22Rv1 (cell line): ENCODE measurements around the gene SPHKAP.
"Not testable (repeated sequence)": the region's sequence is repeated elsewhere in the genome, so short reads cannot be mapped to it uniquely, and the experiment has no call there.

Source experiments
- H3K27ac ChIP-seq: fragments of 450-650 bp; 2 replicates; pipeline ENCODE4 v1.5.1; 2017
- ZFX ChIP-seq: fragments of 450-650 bp; IDR thresholded peaks from 2 replicates; pipeline ENCODE4 v1.6.1; 2017; ENCODE audit warnings: antibody characterized with exemption, borderline replicate concordance
- TF ChIP-seq, protein P1 (sequence below): fragments of 450-650 bp; IDR thresholded peaks from 2 replicates; pipeline ENCODE4 v1.5.1; 2017; ENCODE audit warnings: mild to moderate bottlenecking

SPHKAP gene

GRCh38 chr2:228181098-228182019 lies at the start of gene SPHKAP:
TSS of gene SPHKAP (minus strand) at chr2:228181687. CDS start at chr2:228181598, 89 bp downstream.
- TF ChIP-seq, protein P1, sequence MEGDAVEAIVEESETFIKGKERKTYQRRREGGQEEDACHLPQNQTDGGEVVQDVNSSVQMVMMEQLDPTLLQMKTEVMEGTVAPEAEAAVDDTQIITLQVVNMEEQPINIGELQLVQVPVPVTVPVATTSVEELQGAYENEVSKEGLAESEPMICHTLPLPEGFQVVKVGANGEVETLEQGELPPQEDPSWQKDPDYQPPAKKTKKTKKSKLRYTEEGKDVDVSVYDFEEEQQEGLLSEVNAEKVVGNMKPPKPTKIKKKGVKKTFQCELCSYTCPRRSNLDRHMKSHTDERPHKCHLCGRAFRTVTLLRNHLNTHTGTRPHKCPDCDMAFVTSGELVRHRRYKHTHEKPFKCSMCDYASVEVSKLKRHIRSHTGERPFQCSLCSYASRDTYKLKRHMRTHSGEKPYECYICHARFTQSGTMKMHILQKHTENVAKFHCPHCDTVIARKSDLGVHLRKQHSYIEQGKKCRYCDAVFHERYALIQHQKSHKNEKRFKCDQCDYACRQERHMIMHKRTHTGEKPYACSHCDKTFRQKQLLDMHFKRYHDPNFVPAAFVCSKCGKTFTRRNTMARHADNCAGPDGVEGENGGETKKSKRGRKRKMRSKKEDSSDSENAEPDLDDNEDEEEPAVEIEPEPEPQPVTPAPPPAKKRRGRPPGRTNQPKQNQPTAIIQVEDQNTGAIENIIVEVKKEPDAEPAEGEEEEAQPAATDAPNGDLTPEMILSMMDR = no peak
- TF ChIP-seq ZFX = no peak
- no peak within 1 kb of the TSS for H3K27ac ChIP-seq

DNA sequence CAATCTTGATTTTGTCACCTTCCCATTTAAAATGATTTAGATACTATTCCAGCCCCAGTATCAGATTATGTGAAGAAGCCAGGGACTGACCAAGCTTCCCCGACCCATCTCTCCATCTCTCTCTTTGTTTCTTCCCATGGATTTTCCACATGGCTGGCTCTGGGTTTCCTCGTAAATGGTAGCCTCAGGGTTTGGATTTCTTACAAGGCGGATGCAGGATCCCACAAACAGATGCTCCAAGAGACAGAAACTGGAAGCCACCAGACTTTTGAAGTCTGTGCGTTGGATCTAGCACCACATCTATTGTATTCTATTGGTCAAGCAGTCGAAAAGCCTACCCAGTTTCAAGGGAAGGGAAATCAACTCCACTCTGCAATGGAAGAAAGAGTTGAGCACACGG lies 46.0 kb upstream of the SPHKAP start:
- H3K27ac ChIP-seq = no peak overlapping the region
- TF ChIP-seq, protein P1 = no peak
- TF ChIP-seq ZFX = no peak

GRCh38 chr2:228224410-228224809 lies 42.9 kb upstream of the SPHKAP start:
- H3K27ac ChIP-seq = no peak overlapping the region
- no peak for TF ChIP-seq ZFX
- TF ChIP-seq, protein P1 = no peak

DNA sequence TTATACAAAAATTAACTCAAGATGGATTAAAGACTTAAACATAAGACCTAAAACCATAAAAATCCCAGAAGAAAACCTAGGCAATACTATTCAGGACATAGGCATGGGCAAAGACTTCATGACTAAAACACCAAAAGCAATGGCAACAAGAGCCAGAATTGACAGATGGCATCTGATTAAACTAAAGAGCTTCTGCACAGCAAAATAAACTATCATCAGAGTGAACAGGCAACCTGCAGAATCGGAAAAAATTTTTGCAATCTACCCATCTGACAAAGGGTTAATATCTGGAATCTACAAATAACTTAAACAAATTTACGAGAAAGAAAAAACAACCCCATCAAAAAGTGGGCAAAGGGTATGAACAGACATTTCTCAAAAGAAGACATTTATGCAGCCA lies 37.1 kb upstream of the SPHKAP start:
- not testable (repeated sequence) for H3K27ac ChIP-seq

- no peak overlapping the region for H3K27ac ChIP-seq
- TF ChIP-seq ZFX = no peak
- TF ChIP-seq, protein P1 = no peak
Measured at GRCh38 chr2:228197504-228197903, 16.0 kb upstream of the SPHKAP start.

DNA sequence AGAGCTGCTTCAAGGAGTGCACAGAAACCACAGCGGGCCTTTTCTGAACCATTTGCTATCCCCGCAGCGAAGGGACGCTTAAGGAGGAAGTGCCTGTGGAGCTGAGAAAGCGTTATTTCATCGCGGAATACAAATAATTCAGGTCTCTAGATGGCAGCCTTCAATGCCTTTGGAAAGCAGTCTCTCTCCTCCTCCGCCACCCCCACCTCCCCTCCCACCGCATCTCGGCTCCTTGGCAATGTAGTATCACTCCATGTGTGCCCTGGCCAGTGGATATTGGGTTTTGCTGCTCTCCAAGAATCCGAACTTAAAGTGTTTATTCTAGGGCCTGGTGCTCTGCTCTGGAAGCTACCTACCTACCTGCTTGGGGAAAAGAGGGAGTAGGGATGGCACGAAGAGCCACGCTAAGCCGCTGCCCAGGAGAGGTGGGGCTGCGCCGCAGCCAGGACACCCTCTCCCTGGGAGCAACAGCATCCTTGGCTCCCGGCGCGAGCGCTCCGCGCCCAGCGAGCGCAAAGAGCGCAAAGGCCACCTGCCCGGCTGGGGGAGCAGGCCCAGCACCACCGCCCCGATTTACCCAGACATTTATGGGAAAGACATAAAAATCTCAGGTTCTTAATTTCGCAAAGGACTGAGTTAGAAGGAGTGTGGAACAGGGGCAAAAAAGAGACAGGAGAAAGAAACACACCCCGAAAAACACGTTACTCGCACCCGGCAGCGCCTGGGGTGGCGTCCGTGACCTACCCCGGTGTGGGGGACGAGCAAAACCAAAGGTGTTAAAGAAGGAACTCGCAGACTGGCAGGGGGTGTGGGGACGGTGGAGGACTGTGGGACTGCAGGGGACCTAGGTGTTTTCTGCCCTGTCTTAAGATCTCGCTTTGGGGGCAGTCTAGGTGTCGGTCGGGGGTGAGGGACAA lies 1.0 kb downstream of the SPHKAP start:
- no peak for TF ChIP-seq ZFX
- TF ChIP-seq, protein P1 = no peak
- no peak overlapping the region for H3K27ac ChIP-seq

DNA sequence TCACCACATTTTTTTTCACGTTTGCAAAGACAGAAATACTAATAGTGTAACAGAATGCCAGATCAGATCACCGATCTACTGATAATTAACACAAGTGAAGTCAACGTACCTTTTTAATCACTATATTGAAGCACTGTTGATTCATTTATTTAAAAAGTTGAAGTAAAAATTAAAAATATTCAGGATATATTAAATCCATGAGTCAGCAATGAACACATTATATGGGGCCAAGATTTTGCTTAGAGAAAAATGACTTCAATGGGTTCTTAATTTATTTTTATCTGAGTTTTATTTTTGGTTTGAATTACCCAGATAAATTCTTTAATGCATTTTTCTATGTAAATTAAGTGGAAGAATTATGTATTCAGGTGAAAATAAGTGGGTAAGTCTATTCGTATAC lies 14.2 kb downstream of the SPHKAP start:
- no peak overlapping the region for H3K27ac ChIP-seq
- TF ChIP-seq, protein P1 = no peak
- no peak for TF ChIP-seq ZFX
